Spleen (tissue), 11 donors: ENCODE results near the gene HADHB. TPM values are rescaled to one million over a fixed set of nuclear protein-coding genes. Genes with fewer than 3 reads are reported as not detected.
"Not testable (repeated sequence)": the region's sequence is repeated elsewhere in the genome, so short reads cannot be mapped to it uniquely, and the experiment has no call there.

Experiments
- DNase-seq: peaks from one replicate; pipeline ENCODE4 v3.0.0-alpha.2; 2020
- H3K27ac ChIP-seq, 8 donors: fragments of 200-600 bp; sonication (generic) in 7 of 8; 1 replicate in 4 of 8; 2 replicates in 4 of 8; pipeline versions ENCODE4 v1.5.0 to v1.8.0; 2016 to 2021; ENCODE audit warnings: inconsistent platforms in 4 of 8, mild to moderate bottlenecking in 4 of 8, moderate library complexity in 1 of 8
- H3K27me3 ChIP-seq, 7 donors: fragments of 200-600 bp; sonication (generic) in 6 of 7; replicated peaks in 1 of 7; 1 replicate in 4 of 7; 2 replicates in 3 of 7; pipeline versions ENCODE4 v1.5.0 to v1.8.0; 2016 to 2021; ENCODE audit warnings: inconsistent platforms in 3 of 7, mild to moderate bottlenecking in 1 of 7
- H3K36me3 ChIP-seq, 6 donors: fragments of 200-600 bp; sonication (generic) in 5 of 6; 1 replicate in 4 of 6; 2 replicates in 2 of 6; pipeline versions ENCODE4 v1.5.0 to v1.8.0; 2016 to 2021; ENCODE audit warnings: inconsistent platforms in 2 of 6
- H3K4me1 ChIP-seq, 6 donors: fragments of 200-600 bp; sonication (generic) in 5 of 6; 1 replicate in 3 of 6; 2 replicates in 3 of 6; pipeline versions ENCODE4 v1.5.0 to v1.8.0; 2016 to 2021; ENCODE audit warnings: inconsistent platforms in 3 of 6
- H3K4me3 ChIP-seq, 8 donors: fragments of 200-600 bp; sonication (generic) in 7 of 8; 1 replicate in 4 of 8; 2 replicates in 4 of 8; pipeline versions ENCODE4 v1.5.0 to v1.8.0; 2016 to 2021; ENCODE audit warnings: inconsistent platforms in 4 of 8, mild to moderate bottlenecking in 4 of 8, moderate library complexity in 2 of 8
- H3K9me3 ChIP-seq, 8 donors: fragments of 200-600 bp; sonication (generic) in 7 of 8; 1 replicate in 4 of 8; 2 replicates in 4 of 8; pipeline versions ENCODE4 v1.5.0 to v1.8.0; 2016 to 2021; ENCODE audit warnings: inconsistent platforms in 4 of 8
- POLR2A ChIP-seq, 3 donors: fragments of 450-650 bp; IDR thresholded peaks; one replicate each; pipeline ENCODE4 v1.5.1; 2017; ENCODE audit warnings: antibody characterized with exemption in 3 of 3, mild to moderate bottlenecking in 1 of 3
- POLR2AphosphoS5 ChIP-seq, 3 donors: sonication (generic); formaldehyde crosslinking; IDR thresholded peaks; one replicate each; pipeline ENCODE4 v1.5.1; 2017; ENCODE audit warnings: antibody characterized with exemption in 3 of 3
- WGBS, 5 donors: extraction: QIAGEN DNeasy Blood & Tissue Kit in 3 of 5; methylation state at CpG; one replicate each; pipeline versions ENCODE4 v1.1.5 to v1.1.7; 2013 to 2018; 5-methylcytosine and 5-hydroxymethylcytosine counted together
- intact Hi-C: fragments of 100-400 bp; cut with DNase I; formaldehyde crosslinking; loops from one replicate; pipeline ENCODE4 v1.15.0; 2023; ENCODE audit warnings: low total_unique reads
- polyA plus RNA-seq, 3 donors: library from polyadenylated mRNA; stranded (reverse); fragments of 200-250 nt; gene quantifications; one replicate each; pipeline ENCODE4 v1.2.1, GENCODE V29; 2013
- total RNA-seq, 7 donors: library from RNA; depleted of rRNA in 3 of 7; stranded (reverse); fragments of >200 nt in 3 of 7; fragmentation: NEBNext Ultra II Directional in 4 of 7; extraction: Animal tissue kit (Norgen Biotek cat#: 25700) in 4 of 7; gene quantifications; one replicate each; pipeline versions ENCODE4 v1.1.0 to v1.2.1, GENCODE V29; 2016 to 2021
- TF ChIP-seq, protein P1 (sequence below), 11 experiments: fragments of 200-600 bp in 7 of 11; fragments of 450-650 bp in 4 of 11; sonication (generic) in 4 of 11; IDR thresholded peaks in 8 of 11; conservative IDR thresholded peaks in 3 of 11; 1 replicate in 7 of 11; 2 replicates in 4 of 11; pipeline versions ENCODE4 v1.4.0 to v1.8.0; 2016 to 2021; ENCODE audit warnings: antibody characterized with exemption in 11 of 11, inconsistent platforms in 4 of 11, mild to moderate bottlenecking in 1 of 11
- donor health status: healthy with polysubstance abuse.
- donor health status: DM: no; HTN: no; CAD: no; lungs with moderate emphysema.
- donor health status: DM: no; HTN: no; CAD: no.
- donor health status: Bipolar disorder and iron deficiency.
- donor health status: healthy.
- donor health status: DM: no; HTN: no; CAD: no.
- donor health status: DM: yes; HTN: yes; CAD: no.

HADHB gene
- total and polyA plus RNA-seq, 10 donors: 54.0 to 165 (median 108) TPM

DNA sequence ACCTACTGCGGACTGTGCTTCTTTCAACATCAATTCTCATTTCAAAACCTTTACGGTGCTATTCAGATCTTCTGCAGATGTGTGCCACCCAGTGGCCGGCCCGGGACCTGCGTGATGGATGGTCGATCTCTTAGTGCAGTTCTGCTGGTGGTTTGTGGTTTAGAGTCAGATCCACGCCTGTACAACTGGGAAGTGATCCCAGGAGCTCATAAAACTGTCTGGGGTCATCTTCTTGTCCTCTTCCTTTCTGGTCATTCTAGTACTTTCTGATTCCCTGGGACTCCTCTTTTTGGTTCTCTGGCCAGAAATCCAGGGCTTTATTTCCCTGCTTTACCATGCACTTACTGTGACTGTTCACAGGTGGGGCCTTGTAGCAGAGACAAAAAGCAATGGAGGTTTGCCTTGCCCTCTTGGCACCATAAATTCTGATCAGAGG lies 85.4 kb downstream of the HADHB start:
- H3K27ac ChIP-seq: no peak overlapping the region
- H3K4me3 ChIP-seq: no peak overlapping the region
- intact Hi-C loops: no loop called here
- no peak for TF ChIP-seq POLR2A (IDR thresholded peaks at IDR 0.05)
- TF ChIP-seq POLR2AphosphoS5 (IDR thresholded peaks at IDR 0.05): peak in 1 of 3 donors; percentile 67
- TF ChIP-seq, protein P1, sequence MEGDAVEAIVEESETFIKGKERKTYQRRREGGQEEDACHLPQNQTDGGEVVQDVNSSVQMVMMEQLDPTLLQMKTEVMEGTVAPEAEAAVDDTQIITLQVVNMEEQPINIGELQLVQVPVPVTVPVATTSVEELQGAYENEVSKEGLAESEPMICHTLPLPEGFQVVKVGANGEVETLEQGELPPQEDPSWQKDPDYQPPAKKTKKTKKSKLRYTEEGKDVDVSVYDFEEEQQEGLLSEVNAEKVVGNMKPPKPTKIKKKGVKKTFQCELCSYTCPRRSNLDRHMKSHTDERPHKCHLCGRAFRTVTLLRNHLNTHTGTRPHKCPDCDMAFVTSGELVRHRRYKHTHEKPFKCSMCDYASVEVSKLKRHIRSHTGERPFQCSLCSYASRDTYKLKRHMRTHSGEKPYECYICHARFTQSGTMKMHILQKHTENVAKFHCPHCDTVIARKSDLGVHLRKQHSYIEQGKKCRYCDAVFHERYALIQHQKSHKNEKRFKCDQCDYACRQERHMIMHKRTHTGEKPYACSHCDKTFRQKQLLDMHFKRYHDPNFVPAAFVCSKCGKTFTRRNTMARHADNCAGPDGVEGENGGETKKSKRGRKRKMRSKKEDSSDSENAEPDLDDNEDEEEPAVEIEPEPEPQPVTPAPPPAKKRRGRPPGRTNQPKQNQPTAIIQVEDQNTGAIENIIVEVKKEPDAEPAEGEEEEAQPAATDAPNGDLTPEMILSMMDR (IDR thresholded peaks at IDR 0.05 in 8 of 11, conservative IDR thresholded peaks at IDR 0.05 in 3 of 11): peak; percentile 74 to 94 (median 87)
- H3K36me3 ChIP-seq: no peaks in the 10 kb centered on the region
- 1 to 2% (median 1%) methylated on average over 7 of the region's 7 CpGs for WGBS, 5 donors
- H3K27me3 ChIP-seq: no peaks in the 10 kb centered on the region
- H3K4me1 ChIP-seq: peaks cover 0 to 15% (median 6%) of the 10 kb centered on the region in 6 donors
- no peaks in the 10 kb centered on the region for H3K9me3 ChIP-seq
- peak; percentile 95 for DNase-seq

DNA sequence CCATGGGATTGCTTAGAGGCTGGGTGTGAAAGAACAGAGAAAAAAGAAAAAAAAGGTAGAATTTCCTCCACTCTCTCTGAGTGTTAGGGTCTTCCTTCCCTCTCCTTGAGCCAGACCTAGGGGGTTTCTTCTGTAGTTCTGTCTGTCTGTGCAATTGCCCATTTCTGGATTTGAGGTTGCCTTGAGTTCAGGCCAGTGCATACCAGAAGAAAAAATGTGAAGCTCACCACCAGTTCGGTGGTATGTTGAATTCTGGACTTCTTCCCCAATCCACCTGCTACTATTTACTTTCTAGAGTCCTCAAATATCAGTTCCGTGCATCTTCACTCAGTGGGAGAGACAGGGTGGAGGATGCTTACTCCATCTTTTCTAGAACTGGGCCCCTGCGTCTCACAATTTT lies 85.9 kb downstream of the HADHB start:
- Histone ChIP-seq H3K4me3 (no peak overlapping the region), H3K9me3 (no peaks in the 10 kb centered on the region), H3K36me3 (no peaks in the 10 kb centered on the region), H3K27me3 (no peaks in the 10 kb centered on the region), H3K4me1 (peaks cover 0 to 15% (median 6%) of the 10 kb centered on the region in 6 donors), H3K27ac (no peak overlapping the region)
- intact Hi-C loops: no loop called here
- DNase-seq: no peak
- TF ChIP-seq POLR2AphosphoS5 (IDR thresholded peaks at IDR 0.05) (no peak), POLR2A (IDR thresholded peaks at IDR 0.05) (no peak)
- TF ChIP-seq, protein P1 (IDR thresholded peaks at IDR 0.05 in 8 of 11, conservative IDR thresholded peaks at IDR 0.05 in 3 of 11): no peak
- 77 to 91% (median 84%) methylated on average over 3 of the region's 3 CpGs for WGBS, 5 donors

DNA sequence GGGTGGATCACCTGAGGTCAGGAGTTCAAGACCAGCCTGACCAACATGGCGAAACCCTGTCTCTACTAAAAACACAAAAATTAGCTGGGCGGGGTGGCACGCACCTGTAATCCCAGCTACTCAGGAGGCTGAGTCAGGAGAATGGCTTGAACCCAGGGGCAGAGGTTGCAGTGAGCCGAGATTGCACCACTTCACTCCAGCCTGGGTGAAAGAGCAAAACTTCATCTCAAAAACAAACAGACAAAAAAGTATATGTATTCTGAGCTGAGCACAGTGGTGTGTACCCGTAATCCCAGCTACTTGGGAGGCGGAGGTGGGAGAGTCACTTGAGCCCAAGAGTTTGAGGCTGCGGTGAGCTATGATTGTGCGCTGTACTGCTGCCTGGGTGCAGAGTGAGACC lies 86.6 kb downstream of the HADHB start:
- peaks cover 0 to 15% (median 6%) of the 10 kb centered on the region in 6 donors for H3K4me1 ChIP-seq
- H3K4me3 ChIP-seq, H3K27ac ChIP-seq, DNase-seq, H3K27me3 ChIP-seq, H3K9me3 ChIP-seq, intact Hi-C loops, H3K36me3 ChIP-seq: not testable (repeated sequence)
- 92 to 96% (median 93%) methylated on average over 8 of the region's 8 CpGs for WGBS, 5 donors

DNA sequence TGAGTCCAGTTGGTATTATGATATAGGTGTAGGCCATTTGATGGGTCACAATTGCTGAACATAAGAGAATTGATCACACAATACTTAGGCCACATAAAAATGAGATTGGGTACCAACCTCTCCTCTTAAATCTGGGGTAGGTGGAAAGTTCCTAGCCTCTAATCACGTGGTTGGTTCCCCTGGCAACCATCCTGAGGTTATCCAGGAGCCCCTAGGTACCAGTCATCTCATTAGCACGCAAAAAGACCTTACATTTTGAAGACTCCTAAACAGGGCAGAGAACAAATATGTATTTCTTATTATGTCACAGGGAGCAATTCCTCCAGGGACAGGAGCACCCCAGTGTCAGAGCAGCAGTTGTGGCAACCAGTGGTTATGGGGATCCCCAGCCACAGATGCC lies 88.6 kb downstream of the HADHB start:
- TF ChIP-seq, protein P1 (IDR thresholded peaks at IDR 0.05 in 8 of 11, conservative IDR thresholded peaks at IDR 0.05 in 3 of 11): no peak
- TF ChIP-seq POLR2A (IDR thresholded peaks at IDR 0.05): no peak
- TF ChIP-seq POLR2AphosphoS5 (IDR thresholded peaks at IDR 0.05): no peak
- H3K36me3 ChIP-seq: no peaks in the 10 kb centered on the region
- H3K27me3 ChIP-seq: no peaks in the 10 kb centered on the region
- H3K4me1 ChIP-seq: peaks cover 0 to 15% (median 6%) of the 10 kb centered on the region in 6 donors
- DNase-seq: no peak
- H3K9me3 ChIP-seq: no peaks in the 10 kb centered on the region
- 50 to 88% (median 74%) methylated on average over 2 of the region's 2 CpGs for WGBS, 5 donors
- no peak overlapping the region for H3K27ac ChIP-seq
- intact Hi-C loops: no loop called here
- no peak overlapping the region for H3K4me3 ChIP-seq

DNA sequence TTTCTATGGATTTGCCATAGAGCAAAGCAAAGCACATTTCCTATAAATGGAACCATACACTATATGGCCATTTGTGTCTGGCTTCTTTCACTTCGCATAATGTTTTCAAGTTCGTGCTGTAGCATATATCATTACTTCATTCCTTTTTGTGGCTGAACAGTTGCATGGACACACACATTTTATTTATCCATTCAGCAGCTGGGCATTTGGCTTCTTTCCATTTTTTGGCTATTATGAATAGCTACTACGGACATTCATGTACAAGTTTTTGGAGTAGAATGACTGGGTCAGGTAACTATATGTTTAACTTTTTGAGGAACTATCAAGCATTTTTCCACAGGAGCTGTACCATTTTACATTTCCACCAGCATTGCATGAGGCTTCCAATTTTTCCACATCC lies 90.5 kb downstream of the HADHB start:
- H3K9me3 ChIP-seq: no peaks in the 10 kb centered on the region
- no peaks in the 10 kb centered on the region for H3K36me3 ChIP-seq
- no peaks in the 10 kb centered on the region for H3K27me3 ChIP-seq
- no peak for DNase-seq
- 75 to 95% (median 84%) methylated on average over 3 of the region's 3 CpGs for WGBS, 5 donors
- TF ChIP-seq, protein P1 (IDR thresholded peaks at IDR 0.05 in 8 of 11, conservative IDR thresholded peaks at IDR 0.05 in 3 of 11): no peak
- TF ChIP-seq POLR2AphosphoS5 (IDR thresholded peaks at IDR 0.05): no peak
- no peak for TF ChIP-seq POLR2A (IDR thresholded peaks at IDR 0.05)
- H3K27ac ChIP-seq: no peak overlapping the region
- peaks cover 0 to 4% (median under 1%) of the 10 kb centered on the region in 6 donors for H3K4me1 ChIP-seq
- H3K4me3 ChIP-seq: no peak overlapping the region
- intact Hi-C loops: no loop called here
